GM18520 (cell line): ENCODE results near the gene RHOT1.
"Not testable (repeated sequence)": the region's sequence is repeated elsewhere in the genome, so short reads cannot be mapped to it uniquely, and the experiment has no call there.

Source experiments
- ATAC-seq: cut with Tn5 transposase; IDR thresholded peaks from one replicate; pipeline ENCODE4 v1.9.1; 2021; ENCODE audit not compliant: unreplicated experiment

The RHOT1 gene

DNA sequence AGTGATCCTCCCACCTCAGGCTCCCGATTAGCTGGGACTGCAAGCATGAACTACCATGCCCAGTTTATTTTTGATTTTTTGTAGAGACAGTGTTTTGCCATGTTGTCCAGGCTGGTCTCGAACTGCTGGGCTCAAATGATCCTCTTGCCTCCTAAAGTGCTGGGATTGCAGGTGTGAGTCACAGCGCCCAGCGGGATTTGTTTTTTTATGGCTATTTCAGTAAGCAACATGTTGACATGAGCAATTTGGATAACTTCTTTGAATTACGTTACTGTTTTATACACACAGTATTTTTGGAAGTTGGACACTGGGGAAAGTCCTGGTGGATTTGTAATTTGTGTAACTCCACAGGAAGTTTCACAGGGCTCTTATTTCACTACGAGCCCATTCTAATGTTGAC lies 18.5 kb upstream of the RHOT1 start:
- no peak for ATAC-seq

DNA sequence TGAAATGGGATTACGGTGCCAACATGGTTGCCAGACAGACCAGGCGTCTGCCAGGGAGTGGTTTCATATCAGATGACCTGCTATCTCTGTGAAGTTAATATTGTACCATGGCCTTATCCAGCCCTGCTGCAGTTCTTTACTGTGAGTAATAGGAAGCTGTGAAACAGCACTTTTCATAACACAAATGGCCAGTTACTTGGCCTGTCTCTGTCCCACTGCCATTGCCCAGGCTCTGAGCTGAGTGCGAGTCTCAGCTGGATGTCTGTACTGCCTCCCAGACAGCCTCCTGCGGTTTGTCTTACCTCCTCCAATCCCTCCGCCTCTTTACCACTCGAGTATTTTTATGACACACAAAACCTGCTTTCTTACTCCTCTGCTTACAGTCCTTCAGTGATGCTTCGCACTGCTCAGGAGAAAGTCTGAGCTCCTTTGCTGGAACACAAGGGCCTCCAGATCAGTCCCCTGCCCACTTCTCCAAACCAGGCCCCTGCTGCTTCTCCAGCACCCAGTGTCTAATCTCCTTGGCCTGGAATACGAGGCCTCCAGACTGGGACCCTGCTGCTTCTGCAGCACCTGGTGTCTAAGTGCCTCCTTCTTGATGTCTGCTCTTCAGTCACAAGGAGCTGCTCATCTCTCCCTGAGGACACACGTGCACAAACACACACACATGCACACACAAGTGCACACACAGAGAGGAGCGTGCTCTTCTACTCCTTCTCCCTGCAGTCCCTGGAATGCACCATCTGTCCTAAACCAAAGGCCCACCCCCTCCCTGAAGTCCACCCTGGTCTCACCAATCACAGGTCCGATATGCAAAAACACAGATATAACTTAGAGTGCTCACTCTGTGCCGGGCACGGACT lies 17.1 kb upstream of the RHOT1 start:
- no peak for ATAC-seq

DNA sequence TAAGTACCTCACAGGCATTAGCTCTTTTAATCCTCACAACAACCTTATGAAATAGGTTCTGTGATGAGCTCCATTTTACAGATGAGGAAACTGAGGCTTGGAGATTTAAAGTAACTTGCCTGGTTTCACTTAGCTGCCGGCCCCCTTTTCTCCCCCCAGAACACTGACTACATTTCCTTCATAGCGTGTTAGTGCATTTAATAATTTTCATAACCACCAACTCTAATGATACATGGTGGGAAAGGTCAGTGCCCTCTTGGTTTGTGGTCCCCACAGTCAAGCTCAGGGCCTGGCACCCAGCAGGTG lies 16.5 kb upstream of the RHOT1 start:
- no peak for ATAC-seq

DNA sequence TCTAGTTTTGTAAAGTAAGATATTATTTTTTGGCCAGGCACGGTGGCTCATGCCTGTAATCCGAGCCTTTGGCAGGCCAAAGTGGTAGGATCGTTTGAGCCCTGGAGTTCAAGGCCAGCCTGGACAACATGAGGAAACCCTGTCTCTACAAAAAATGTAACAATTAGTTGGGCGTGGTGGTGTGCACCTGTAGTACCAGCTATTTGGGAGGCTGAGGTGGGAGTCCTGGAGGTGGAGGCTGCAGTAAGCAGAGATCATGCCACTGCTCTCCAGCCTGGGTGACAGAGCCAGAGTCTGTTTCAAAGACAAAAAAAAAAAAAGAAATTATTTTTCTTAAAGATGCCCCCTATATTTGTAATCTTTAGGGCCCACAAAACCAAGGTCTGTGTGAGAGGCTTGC lies 16.0 kb upstream of the RHOT1 start:
- ATAC-seq: no peak

DNA sequence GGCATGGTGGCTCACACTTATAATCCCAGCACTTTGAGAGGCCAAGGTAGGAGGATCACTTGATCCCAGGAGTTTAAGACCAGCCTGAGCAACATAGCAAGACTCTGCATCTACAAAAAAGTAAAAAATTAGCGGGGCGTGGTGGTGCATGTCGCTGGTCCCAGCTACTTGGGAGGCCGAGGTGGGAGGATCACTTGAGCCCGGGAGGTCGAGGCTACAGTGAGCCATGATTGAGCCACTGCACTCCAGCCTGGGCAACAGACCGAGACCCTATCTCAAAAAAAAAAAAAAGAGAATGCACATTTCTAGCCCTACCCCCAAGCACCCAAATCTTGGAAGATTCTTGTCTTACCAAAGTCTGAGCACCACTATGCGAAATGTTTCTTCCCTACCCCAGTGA lies 15.6 kb upstream of the RHOT1 start:
- ATAC-seq: no peak

DNA sequence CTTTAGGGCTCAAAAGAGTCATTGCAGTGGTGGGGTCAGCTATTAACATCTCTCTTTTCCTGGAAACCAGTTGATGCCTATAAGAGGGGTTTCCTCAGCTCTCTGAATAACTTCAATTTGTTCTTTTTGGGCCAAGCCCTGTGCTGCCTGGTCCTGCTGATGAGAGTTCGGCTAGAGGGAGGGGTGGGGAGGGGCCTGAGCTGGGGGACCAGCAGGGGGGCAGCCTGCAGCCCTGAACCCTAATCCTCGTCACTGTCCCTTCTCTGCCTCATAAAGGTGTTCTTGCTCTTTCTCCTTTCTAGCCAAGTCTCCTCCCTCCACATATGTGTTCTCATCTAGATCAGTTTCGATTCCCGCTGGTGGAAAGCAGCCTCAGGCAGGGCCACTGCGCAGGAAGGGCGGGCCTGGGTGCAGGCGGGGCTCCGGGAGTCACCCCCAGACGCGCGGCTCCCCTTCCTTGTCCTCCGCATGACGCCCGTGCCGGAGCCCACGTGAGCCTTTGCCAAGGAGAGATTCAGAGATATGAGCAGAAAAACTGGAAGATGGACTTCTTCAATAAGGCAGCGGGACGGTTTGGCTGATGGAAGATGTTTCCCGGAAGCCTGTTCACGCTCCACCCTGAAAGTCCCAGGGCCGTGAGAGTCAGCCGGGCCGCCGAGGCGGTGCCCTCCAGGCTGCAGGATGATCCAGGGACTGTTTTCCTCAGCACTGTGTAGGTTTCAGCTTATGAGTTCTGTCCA lies 15.0 kb upstream of the RHOT1 start:
- ATAC-seq: peak; percentile 81

DNA sequence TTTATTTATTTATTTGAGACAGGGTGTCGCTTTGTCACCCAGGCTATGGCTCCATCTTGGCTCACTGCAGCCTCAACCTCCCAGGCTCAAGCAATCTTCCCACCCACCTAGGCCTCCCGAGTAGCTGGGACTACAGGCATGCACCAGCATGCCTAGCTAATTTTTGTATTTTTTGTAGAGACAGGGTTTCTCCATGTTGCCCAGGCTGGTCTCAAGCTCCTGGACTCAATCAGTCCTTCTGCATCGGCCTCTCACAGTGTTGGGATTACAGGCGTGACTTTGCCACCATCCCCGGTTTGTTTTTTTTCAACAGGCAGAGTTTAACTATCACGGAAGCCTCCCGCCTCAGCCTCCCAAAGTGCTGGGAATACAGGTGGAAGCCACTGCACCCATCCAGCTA lies 13.8 kb upstream of the RHOT1 start:
- ATAC-seq: not testable (repeated sequence)

DNA sequence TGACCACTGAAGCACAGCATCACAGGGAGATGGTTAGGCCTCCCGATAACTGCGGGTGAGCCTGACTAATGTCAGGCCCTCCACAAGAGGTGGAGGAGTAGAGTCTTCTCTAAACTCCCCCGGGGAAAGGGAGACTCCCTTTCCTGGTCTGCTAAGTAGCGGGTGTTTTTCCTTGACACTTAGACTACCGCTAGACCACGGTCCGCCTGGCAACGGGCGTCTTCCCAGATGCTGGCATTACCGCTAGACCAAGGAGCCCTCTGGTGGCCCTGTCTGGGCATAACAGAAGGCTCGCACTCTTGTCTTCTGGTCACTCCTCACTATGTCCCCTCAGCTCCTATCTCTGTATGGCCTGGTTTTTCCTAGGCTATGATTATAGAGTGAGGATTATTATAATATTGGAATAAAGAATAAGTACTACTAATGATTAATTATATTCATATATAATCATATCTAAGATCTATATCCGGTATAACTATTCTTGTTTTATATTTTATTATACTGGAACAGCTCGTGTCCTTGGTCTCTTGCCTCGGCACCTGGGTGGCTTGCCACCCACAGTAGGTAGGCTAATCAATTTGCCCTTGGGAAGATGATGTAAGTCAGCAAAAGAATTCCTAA lies 6.7 kb upstream of the RHOT1 start:
- not testable (repeated sequence) for ATAC-seq

DNA sequence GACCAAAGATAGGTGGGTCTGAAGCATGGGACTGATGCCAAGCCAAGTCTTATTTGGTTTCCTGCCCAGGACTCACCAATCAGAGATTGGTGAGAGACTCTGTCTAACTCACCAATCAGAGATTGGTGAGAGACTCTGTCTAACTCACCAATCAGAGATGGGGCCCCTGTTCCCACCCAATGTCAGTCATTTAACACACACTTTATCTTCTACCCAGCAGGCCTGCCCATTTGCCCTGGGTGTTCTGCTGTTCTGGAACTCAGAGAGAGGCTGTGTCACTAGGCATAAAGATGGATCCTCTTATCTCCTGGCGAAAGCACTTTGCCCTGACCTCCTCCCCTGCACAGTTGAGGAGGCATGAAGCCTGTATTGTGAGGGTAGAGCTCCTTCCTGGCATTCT lies 5.4 kb upstream of the RHOT1 start:
- no peak for ATAC-seq

DNA sequence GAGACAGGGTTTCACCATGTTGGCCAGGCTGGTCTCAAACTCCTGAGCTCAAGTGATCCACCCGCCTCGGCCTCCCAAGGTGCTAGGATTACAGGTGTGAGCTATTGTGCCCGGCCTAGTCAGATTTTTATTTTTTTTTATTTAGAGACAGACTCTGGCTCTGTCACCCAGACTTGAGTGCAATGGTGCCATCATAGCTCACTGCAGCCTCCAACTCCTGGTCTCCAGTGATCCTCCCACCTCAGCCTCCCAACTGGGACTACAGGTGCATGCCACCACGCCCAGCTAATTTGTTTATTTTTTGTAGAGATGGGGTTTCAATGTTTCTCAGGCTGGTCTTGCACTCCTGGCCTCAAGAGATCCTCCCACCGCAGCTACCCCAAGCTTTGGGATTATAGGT lies 2.8 kb upstream of the RHOT1 start:
- not testable (repeated sequence) for ATAC-seq

DNA sequence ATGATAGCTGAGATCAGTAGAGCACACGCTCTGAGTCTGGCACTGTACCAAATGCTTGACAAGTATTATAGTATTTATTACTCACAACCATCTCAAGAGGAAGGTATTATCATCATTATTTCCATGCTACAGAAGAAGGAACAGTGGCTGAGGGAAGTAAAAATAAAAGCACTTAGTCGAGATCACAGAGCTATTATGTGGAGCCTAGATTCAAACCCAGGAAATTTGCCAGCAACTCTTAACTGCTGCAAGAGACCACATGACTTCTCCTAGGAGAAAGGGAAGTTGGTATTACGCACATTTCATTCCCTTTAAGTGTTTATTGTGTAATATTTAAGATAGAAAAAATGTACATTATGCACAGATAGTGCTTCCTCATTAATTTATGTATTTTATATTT lies 1.0 kb upstream of the RHOT1 start:
- no peak for ATAC-seq

DNA sequence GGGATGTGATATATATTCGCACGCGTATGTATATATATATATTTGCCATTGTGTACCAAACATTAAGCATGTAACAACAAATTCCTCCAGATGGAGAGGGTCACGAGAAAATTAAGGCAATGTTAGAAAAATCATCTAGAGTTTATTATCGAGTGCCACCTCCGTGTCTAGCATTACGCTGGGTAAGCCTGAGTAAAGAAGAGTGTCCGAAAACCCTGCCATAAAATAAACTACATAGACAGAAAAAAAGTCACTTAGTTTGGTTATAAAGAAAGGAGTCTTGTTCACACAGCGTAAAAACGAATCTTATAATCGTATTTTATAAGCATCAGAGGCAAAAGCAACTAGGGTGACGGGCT lies 644 bp upstream of the RHOT1 start:
- ATAC-seq: no peak

DNA sequence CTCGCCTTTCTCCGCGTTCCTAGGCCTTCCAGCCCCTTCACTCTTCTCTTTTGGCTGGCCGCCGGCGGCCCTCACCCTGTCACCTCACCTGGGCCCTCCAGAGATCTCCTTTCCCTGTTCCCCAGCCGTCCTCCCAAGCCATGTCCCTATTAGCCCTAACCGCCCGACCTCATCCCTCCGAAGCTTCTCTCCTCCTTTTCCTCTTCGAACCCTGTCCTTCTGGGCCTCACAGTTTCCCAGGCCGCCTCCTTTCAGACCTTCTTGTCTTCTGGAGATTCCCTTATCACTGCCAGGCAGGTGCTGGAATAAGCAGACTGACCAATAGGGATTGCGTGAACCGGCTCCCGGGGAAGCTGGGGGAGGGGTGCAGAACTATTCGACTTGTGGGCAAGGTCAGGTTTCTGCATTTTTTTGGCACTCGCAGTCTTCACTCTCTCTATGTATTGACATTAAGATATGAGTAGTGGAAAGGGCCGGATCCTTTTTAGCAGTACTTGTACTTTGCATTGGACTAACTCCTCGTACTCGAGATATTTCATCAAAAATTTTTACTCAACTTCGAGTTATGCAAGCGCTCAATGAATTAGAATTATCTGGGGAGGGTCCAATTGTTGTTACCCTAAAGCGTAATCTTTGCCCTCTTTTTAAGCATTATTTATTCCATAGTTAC lies 690 bp downstream of the RHOT1 start:
- no peak for ATAC-seq

DNA sequence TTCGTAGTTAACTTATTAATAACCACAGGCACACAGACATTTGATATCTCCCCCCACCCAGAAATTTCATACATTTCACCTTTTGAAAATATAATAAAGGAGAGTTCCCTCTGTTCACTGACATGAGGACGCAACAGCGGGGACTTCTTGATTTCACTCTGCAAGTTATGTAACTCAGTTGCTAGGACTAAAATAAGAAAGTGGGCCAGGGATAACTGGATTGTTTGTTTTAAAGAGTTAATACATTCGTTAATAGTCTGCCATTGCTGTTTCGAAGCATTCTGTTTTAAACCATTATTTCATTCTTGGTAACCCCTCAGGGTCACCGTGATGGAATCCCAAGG lies 1.2 kb downstream of the RHOT1 start:
- ATAC-seq: no peak

DNA sequence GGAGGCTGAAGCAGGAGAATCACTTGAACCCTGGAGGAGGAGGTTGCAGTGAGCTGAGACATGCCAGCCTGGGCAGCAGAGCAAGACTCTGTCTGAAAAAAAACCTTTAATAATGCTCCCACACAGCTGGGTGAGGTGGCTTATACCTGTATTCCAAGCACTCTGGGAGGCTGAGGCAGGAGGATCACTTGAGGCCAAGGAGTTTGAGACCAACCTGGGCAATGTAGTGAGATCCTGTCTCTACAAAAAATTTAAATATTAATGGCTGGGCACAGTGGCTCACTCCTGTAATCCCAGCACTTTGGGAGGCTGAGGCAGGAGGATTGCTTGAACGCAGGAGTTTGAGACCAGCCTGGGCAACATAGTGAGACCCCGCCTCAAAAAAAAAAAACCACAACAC lies 2.1 kb downstream of the RHOT1 start:
- not testable (repeated sequence) for ATAC-seq

DNA sequence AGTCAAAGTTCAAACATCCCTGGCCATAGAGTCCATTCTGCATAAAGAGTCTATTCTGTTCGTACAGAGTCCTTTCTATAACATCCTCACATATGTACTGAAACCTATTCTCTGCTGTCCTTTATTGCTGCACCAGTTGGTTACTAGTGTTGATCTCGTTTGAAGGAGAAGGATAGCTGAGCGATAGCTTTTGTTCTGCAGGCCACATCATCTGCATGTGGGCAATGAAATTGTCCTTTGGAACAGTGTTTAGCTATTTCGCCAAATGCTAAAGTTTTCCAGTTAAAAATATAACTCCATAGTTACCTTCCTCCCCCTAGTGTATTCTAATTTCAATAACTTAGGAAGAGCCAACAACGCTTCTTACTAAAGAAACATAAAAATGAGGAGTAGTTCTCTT lies 6.0 kb downstream of the RHOT1 start:
- ATAC-seq: no peak

DNA sequence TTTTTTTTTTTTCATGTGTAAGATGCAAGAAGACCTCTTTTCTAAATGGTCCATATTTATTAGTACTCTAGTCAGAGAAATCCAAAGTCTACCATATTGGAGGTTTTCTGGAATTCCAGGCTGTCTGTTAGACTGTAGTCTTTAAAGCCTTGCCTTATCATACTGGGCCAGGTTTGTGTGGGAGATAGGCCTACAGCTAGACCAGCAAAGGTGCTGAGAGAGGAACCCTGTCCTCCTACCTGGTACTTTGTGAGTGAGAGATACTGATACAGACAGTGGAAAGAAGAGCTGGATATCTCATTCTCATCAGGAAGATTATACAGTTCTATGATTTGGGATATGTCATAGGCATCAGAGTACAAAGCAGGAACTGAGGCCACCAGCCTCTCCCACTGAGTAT lies 8.1 kb downstream of the RHOT1 start:
- ATAC-seq: no peak

DNA sequence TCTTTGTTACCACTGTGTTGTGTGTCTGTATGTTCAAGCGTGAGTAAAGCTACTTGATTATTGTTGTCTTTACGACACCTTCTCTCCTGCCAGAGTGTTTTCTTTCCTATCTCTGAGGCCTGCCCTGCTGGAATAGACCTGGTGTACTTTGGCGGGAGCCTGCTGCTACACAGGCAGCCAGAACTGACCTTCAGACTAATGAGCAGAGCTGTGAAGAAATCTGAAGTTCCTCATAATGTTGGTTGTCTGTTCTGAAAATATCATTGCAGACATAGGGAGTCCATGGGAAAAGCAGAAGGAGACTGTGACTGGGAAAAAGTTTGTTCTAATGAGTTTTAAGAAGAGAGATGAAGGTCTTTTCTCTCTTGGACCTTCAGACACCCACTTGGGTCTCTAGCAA lies 9.8 kb downstream of the RHOT1 start:
- no peak for ATAC-seq

DNA sequence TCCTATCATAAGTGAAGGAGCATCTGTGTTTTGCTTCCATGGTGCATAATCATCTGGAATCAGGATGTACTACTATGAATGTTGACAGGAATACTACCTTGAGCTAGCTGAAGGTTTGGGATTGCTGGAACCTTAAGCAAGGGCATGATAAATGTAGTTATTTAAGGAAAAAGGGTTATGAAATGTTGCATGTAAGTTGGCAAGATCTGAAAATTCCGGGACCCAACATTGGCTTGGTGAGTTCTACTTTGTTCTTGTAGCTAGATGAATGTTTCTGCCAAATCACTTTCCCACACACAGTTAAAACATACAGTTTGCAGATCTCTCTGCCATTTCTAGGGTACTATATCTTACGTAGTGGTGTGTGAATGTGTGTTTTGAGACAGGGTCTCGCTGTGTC lies 13.6 kb downstream of the RHOT1 start:
- ATAC-seq: no peak

DNA sequence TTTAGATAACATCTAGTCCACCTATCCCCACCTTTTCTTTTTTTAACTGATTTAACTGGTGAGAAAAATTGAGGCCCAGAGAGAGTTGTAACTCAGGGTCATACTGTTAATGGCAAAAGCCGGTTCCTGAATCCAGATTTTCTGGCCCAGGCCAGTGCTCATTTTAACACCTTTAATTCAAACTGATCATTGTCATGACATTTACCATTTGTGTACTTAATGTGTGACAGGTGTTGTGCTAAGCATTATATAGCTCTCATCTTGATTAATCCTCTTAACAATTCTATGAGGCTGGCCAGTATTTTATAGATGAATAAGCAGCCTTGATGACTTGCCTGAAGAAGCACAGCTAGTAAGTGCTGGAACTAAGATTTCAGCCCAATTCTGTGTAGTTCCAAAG lies 14.4 kb downstream of the RHOT1 start:
- no peak for ATAC-seq

DNA sequence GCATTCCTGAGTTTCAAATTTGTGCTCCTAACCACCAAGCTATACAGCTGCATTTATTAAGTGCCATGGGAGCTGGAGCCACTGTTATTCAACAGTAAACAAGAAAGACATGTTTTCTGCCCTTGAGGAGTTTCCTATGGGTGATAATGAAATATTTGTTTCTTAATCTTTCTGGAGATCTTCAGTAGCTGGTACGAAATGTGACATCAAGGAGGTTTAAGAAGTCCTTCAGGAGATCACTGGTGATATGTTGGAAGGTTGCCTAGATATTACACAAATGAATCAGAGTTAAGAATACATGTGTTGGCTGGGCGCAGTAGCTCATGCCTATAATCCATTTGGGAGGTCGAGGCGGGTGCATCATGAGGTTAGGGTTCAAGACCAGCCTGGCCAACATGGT lies 14.9 kb downstream of the RHOT1 start:
- ATAC-seq: no peak
